Stimulated activated memory B cell treated with anti-CD40 and anti-IgM and Interleukin-4, amounts not matched to agents 10 μg/mL and 1 μg/mL and 100 μg/mL, for 72 hours (primary cell): Measurements from ENCODE around the gene GDF11.
A peak's percentile ranks its signal among the peaks of the same experiment; 100 is the strongest.

ENCODE experiments used
- ATAC-seq: fragments of 150-1000 bp; cut with Tn5 transposase; 2 replicates; pipeline ENCODE4 v1.10.0; 2021
- H3K27ac Mint-ChIP-seq: one replicate; pipeline ENCODE4 v1.8.0; 2022; ENCODE audit warnings: mild to moderate bottlenecking, mixed read lengths
- H3K27me3 Mint-ChIP-seq: one replicate; pipeline ENCODE4 v1.8.0; 2022; ENCODE audit warnings: mixed read lengths
- H3K36me3 Mint-ChIP-seq: one replicate; pipeline ENCODE4 v1.8.0; 2022; ENCODE audit warnings: mixed read lengths
- H3K4me1 Mint-ChIP-seq: one replicate; pipeline ENCODE4 v1.8.0; 2022; ENCODE audit warnings: mixed read lengths
- H3K4me3 Mint-ChIP-seq: one replicate; pipeline ENCODE4 v1.8.0; 2022; ENCODE audit warnings: mild to moderate bottlenecking, moderate library complexity, mixed read lengths
- H3K9me3 Mint-ChIP-seq: one replicate; pipeline ENCODE4 v1.8.0; 2022; ENCODE audit warnings: mixed read lengths

Gene GDF11

DNA sequence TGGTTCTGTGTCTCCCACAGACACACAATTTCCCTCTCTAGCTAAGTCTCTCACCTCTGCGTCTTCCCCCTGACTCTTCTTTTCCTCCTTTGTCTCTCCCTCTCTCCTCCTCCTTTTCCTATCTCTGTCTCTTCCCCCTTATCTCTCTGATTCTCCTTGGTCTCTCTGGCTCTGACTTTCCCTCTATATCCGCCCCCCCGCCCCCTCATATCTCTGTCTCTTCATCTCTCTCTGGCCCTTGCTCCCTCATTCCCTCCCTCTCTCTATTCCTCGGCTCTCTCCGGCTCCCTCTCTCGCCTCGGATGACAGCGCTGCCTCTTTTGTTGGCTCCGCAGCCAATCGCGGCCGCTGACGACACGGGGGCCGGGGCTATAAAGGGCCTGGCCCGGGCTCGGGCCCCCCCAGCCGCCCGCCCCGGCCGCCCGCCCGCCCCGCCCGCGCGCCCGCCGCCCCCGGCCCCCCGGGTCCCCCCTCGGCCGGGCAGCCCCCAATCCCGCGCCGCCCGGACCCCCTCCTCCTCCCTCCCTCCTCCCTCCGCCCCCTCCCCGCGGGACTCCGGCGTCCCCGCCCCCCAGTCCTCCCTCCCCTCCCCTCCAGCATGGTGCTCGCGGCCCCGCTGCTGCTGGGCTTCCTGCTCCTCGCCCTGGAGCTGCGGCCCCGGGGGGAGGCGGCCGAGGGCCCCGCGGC is at the start of gene GDF11:
TSS of gene GDF11 (plus strand) at position 404 of the 687 bp plus-strand sequence. CDS start at position 599, 195 bp downstream.
- Mint-ChIP-seq H3K27ac (peak within 1 kb of the TSS; percentile 78), H3K36me3 (peaks cover 1% of the 10 kb centered on the region), H3K4me3 (peak within 1 kb of the TSS; percentile 84), H3K9me3 (no peaks in the 10 kb centered on the region), H3K27me3 (no peaks in the 10 kb centered on the region), H3K4me1 (peaks cover 60% of the 10 kb centered on the region)
- ATAC-seq = peak; percentile 69

DNA sequence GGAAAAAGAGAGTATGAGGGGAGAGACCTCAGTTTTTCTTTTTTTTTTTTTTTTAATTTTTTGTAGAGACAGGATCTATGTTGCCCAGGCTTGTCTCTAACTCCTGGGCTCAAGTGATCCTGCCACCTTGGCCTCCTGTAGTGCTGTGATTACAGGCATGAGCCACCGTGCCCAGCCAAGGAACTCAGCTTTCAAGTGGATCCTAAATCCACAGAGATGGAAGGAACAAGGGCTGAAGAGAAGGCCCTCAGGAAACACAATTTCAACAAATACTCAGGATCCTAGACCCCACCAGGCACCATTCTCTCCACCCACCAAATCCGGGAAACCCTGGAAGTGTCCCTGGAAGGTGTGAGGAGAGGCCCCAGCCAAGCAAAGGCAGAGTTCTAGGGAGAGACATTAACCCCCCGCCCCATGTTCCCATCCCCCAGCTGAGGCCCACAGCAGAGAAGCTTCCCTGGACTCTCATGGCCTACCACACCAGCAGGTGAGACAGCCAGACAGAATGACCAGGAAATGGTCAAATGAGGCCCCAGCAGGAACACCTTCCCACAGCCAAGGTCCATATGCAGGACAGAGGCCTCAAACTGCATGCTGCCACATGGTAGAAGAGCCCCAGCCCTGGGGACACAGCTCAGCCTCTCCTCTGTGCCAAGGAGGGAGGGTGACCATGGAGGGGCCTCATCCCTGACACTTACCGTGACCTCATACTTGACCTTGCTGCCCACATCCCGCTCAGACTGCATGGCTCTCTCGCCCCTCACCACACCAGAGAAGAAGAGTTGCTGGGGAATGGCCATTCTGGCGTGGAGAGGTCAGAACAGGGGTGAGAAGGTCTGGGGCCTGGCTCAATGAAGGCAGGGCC is 49.4 kb upstream of the GDF11 start:
- Mint-ChIP-seq H3K27ac (no peak overlapping the region), H3K4me1 (no peaks in the 10 kb centered on the region), H3K27me3 (no peaks in the 10 kb centered on the region), H3K36me3 (no peaks in the 10 kb centered on the region), H3K9me3 (no peaks in the 10 kb centered on the region), H3K4me3 (no peak overlapping the region)
- ATAC-seq = no peak

DNA sequence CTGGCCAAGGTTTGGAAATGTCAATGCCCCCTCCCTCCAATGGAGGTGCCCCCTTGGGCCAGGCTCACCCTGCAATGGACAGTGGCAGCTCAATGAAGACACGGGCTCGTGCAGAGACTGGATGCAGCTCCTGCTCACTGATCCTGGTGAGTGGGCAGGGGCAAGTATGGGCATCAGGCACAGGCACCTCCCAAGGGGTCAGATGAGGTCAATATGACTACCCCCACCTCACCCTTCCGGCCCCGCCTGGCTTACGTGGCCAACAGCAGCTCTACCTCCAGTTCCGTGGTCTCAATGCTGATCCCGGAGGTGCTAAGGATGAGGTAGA is 48.8 kb upstream of the GDF11 start:
- H3K4me3 Mint-ChIP-seq = no peak overlapping the region
- no peaks in the 10 kb centered on the region for H3K27me3 Mint-ChIP-seq
- H3K9me3 Mint-ChIP-seq = no peaks in the 10 kb centered on the region

DNA sequence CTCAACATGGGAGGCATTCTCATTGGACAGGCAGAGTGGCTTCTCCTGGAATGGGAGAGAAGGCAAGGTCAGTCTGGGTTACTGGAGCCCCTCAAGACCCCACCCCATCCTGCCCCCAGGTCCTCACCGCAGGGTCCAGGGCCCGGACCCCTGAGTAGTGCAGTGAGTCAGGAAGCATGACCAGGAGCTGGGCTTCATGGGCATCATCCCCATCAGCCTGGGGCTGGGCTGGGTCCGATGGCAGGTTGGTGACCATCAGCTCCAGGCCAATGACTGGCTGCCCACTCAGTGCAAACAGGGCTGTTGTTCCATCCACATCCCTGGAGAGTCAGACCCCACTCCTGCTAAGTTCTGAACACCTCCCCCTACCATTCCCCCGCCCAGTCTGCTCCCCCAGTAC is 48.3 kb upstream of the GDF11 start:
- Mint-ChIP-seq H3K9me3 (no peaks in the 10 kb centered on the region), H3K36me3 (no peaks in the 10 kb centered on the region), H3K27me3 (no peaks in the 10 kb centered on the region), H3K4me3 (no peak overlapping the region), H3K4me1 (no peaks in the 10 kb centered on the region), H3K27ac (no peak overlapping the region)
- ATAC-seq = no peak

More for the DNA sequence above, 48.8 kb upstream of the GDF11 start:
- no peaks in the 10 kb centered on the region for H3K4me1 Mint-ChIP-seq
- H3K27ac Mint-ChIP-seq = no peak overlapping the region
- H3K36me3 Mint-ChIP-seq = no peaks in the 10 kb centered on the region
- no peak for ATAC-seq

DNA sequence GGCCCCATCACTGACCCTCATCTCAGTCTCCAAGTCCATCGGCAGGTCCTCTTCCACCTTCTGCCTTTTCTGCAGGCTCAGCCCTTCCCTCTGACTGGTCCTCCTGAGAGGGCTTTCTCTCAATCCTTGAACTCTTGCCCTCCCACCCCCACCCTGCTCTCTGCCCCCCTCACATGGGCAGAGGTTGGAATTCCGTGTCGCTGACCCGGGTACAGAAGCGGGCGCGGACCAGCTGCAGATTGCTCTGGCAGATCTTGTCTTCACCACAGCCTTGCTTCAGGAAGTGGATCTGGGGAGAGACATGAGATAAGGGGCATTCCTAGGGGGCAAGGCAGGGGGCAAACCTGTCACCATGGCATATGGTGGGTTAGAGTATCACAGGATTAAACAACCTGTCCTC is 47.6 kb upstream of the GDF11 start:
- Mint-ChIP-seq H3K4me3 (no peak overlapping the region), H3K9me3 (no peaks in the 10 kb centered on the region)

DNA sequence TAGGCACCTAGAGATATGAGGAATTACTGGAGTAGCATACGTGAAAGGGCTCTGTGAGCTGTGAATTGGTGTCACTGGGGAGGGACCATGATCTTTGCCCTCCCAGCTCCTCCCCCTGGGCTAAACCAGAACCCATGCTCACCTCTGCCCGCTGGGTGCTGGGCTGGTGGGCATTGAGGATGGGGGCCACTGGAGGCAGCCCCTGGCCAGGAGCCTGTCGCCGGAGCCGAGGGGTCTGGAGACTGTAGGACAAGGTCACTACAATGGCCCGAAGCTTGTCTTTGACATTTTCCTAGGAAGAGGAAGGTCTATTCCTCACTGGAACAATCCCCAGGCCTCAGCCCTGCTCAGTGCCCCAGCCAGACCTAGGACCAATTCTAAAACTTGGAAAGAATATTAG is 46.8 kb upstream of the GDF11 start:
- no peaks in the 10 kb centered on the region for H3K4me1 Mint-ChIP-seq
- H3K9me3 Mint-ChIP-seq = no peaks in the 10 kb centered on the region
- H3K27me3 Mint-ChIP-seq = no peaks in the 10 kb centered on the region
- ATAC-seq = no peak
- H3K4me3 Mint-ChIP-seq = no peak overlapping the region
- H3K36me3 Mint-ChIP-seq = no peaks in the 10 kb centered on the region
- no peak overlapping the region for H3K27ac Mint-ChIP-seq

More for the DNA sequence above, 47.6 kb upstream of the GDF11 start:
- Mint-ChIP-seq H3K36me3 (no peaks in the 10 kb centered on the region), H3K4me1 (no peaks in the 10 kb centered on the region), H3K27ac (no peak overlapping the region), H3K27me3 (no peaks in the 10 kb centered on the region)
- ATAC-seq = no peak

DNA sequence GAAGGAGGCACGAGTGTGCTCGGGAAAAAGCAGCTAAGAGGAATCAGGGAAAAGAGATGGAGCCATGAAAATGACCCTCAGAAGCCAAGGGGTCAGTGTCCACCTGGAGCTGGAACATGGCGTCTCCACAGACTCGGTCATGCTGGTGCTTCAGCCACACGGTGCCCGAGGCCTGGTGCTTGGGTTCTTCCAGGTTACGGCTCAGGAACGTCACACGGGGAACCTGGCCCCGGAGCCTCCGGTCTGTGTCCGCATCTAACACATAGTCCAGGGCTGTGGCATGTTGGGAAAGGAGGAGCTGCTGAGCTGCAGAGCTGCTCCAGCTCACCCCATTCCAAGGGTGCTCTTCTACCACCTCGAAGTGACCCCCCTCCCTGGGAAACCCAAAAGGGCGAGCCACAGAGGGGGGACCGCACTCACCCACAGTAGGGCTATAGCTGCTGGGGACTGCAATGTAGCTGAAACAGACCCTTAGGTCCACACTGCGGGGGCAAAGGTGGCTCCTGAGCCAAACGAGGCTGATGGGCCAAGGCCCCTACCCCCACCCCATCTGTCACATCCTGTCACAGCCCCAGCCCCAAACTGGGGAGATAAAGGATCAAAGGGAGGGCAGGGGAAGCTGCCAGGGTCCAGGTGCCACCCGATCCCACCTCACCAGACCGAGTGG is 46.0 kb upstream of the GDF11 start:
- no peaks in the 10 kb centered on the region for H3K27me3 Mint-ChIP-seq
- H3K4me3 Mint-ChIP-seq = no peak overlapping the region
- H3K36me3 Mint-ChIP-seq = no peaks in the 10 kb centered on the region
- no peak for ATAC-seq
- H3K4me1 Mint-ChIP-seq = no peaks in the 10 kb centered on the region
- no peak overlapping the region for H3K27ac Mint-ChIP-seq
- H3K9me3 Mint-ChIP-seq = no peaks in the 10 kb centered on the region

DNA sequence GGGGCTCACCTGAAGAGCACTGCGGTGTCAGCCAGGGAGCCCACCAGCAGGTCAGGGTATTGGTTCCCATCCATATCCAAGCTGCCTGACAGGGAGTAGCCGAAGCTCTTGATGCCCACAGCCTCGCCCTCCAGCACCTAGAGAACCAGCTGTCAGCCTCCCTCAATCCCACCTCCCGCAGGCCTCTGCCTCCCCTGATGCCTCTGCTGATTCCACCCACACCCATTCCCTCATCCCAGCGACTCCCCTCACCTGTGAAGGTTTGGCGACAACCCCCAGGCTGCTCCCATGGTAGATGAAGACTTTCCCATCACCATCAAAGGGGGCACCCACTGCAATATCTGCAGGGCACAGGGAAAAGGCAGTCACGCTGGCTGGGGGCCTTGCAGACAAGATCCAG is 45.2 kb upstream of the GDF11 start:
- Mint-ChIP-seq H3K27me3 (no peaks in the 10 kb centered on the region), H3K27ac (no peak overlapping the region), H3K4me1 (no peaks in the 10 kb centered on the region), H3K36me3 (no peaks in the 10 kb centered on the region), H3K9me3 (no peaks in the 10 kb centered on the region), H3K4me3 (no peak overlapping the region)
- ATAC-seq = no peak

DNA sequence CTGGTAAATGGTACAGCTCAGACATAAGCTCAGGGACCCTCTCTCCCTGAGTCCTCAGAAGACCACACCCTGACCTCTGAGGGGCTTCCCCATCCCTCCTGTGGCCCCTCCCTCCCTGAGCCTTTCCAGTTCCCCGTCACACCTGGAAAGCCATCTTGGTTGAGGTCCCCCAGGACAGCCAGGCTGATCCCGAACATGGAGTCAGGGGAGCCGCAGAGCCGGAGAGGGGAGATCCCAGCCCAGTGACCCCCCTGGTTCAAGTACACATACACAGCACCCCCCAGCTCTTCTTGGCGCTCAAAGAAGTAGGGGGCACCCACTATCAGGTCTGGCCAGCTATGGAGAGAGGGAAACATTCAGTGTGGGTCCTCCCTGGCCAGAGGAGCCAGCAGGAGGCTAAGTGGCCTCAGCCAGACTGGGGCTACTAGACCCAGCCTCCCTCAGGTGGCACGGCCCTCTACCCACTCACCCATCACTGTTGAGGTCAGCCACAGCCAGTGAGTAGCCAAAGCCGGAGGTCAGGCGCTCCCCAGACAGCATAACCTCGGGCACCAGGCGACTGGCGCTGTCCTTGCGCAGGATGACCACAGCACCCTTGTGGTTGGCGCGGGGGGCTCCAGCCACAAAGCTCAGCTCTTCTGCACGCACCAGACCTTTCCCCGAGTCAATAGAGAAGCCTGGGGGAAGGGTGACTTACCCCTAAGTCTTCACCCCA is 44.5 kb upstream of the GDF11 start:
- H3K27me3 Mint-ChIP-seq = no peaks in the 10 kb centered on the region
- no peak overlapping the region for H3K4me3 Mint-ChIP-seq
- H3K9me3 Mint-ChIP-seq = no peaks in the 10 kb centered on the region
- H3K27ac Mint-ChIP-seq = no peak overlapping the region
- ATAC-seq = no peak
- no peaks in the 10 kb centered on the region for H3K4me1 Mint-ChIP-seq
- no peaks in the 10 kb centered on the region for H3K36me3 Mint-ChIP-seq

DNA sequence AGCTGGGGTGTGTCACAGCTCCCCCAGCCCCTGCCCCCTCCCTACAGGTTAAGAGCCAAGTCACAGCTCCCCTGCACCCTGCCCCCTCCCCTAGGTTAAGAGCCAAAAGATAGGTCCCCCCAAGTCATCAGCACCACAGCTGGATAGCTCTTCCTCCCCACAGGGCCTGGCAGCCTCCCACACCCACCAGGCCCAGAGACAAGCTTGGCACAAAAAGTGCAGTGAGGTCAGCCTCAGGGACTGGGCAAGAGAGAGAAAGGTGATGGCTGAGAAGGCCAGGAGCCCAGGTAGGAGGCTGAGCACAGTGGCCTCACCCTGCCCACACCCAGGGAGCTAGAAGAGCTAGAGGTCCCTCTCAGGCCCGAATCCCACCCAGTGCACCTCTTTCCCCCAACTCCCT is 44.0 kb upstream of the GDF11 start:
- no peak overlapping the region for H3K27ac Mint-ChIP-seq
- no peak overlapping the region for H3K4me3 Mint-ChIP-seq
- H3K36me3 Mint-ChIP-seq = no peaks in the 10 kb centered on the region
- H3K27me3 Mint-ChIP-seq = no peaks in the 10 kb centered on the region
- ATAC-seq = no peak
- no peaks in the 10 kb centered on the region for H3K9me3 Mint-ChIP-seq
- no peaks in the 10 kb centered on the region for H3K4me1 Mint-ChIP-seq

DNA sequence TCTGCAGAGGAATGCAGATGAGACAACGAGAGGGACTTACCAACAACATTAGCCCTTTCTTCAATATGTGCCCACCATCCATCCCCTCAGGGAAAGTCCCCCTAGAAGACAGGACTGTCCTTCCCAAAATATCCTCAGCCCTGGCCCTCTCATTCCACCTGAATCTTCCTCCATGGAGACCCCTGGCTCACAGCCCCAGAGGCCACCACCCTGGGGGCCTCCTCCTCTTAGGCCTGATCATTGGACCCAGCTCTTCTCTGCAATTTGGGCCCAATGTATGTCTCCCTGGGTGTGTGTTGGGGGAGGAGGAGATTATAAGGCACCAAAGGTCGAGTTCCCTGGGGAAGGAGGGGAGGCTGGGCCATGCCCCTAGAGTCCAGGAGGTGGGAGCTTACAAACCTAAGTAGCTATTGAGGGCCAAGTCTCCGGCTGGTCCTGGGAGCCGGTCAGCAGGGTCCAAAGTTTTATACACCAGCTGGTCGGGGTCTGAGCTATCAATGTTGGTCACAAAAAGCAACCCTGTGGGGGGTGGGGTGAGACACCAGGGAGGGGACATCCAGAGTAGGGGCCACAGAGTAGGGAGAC is 43.4 kb upstream of the GDF11 start:
- Mint-ChIP-seq H3K9me3 (no peaks in the 10 kb centered on the region), H3K4me1 (no peaks in the 10 kb centered on the region), H3K4me3 (no peak overlapping the region), H3K27ac (no peak overlapping the region), H3K27me3 (no peaks in the 10 kb centered on the region), H3K36me3 (no peaks in the 10 kb centered on the region)
- ATAC-seq = no peak

DNA sequence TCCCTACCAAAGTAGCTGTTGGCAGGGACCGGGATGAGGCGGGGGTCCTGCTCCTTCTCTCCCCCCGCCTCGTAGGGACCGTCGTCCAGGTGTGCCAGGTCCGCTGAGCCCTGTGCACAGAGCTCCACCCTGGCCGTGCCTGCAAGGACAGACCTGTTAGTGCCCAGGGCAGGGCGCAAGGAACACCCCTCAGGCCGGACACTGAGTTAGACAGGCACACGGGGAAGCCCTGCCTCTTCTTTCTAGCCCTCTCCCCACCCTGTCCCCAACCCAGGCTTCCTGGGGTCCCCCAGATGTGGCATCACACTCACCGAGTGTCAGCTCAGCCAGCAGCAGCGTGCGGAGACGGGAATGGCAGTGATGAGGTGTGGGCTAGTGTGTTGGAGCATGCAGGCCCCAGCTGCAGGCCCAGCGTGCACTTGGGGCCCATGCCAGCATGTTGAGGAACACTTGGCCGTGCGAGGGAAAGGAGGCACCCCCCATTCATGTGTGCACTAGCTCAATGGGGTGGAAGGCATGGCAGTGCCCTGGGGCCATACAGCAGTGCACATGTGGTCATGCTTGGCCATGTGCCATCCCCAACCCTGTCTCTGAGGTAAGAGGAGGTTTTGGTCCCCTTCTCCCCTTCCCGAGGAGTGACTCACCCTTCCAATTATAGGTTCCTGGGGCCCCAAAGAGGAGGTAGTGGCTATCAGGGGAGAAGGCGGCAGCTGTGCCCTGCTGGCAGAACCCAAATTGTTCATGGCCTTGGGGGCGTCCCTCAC is 42.5 kb upstream of the GDF11 start:
- H3K27me3 Mint-ChIP-seq = no peaks in the 10 kb centered on the region
- no peak overlapping the region for H3K4me3 Mint-ChIP-seq
- no peak overlapping the region for H3K27ac Mint-ChIP-seq
- H3K36me3 Mint-ChIP-seq = no peaks in the 10 kb centered on the region
- peak; percentile 55 for ATAC-seq
- no peaks in the 10 kb centered on the region for H3K9me3 Mint-ChIP-seq
- H3K4me1 Mint-ChIP-seq = no peaks in the 10 kb centered on the region

DNA sequence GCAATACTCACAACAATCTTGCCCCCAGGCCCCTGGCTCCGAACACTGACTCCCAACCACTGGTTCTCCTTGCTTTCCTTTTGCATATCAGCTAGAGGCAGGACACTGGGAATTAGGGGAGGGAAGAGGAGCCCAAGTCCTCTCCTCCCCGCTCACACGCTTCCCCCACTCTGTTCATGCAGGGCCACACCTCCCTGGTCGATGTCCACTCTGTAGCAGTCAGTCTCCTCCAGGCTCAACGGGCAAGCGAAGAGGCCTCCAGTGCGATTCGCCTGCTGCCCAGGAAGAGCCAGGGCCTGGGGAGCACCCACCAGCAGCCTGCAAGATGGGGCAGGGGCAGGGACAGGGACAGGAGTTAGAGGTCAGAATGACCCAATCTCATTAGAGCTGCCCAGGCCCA is 40.1 kb upstream of the GDF11 start:
- ATAC-seq = no peak
- no peaks in the 10 kb centered on the region for H3K36me3 Mint-ChIP-seq
- no peak overlapping the region for H3K4me3 Mint-ChIP-seq
- H3K4me1 Mint-ChIP-seq = peaks cover 10% of the 10 kb centered on the region
- no peaks in the 10 kb centered on the region for H3K9me3 Mint-ChIP-seq
- no peak overlapping the region for H3K27ac Mint-ChIP-seq
- peaks cover 9% of the 10 kb centered on the region for H3K27me3 Mint-ChIP-seq

DNA sequence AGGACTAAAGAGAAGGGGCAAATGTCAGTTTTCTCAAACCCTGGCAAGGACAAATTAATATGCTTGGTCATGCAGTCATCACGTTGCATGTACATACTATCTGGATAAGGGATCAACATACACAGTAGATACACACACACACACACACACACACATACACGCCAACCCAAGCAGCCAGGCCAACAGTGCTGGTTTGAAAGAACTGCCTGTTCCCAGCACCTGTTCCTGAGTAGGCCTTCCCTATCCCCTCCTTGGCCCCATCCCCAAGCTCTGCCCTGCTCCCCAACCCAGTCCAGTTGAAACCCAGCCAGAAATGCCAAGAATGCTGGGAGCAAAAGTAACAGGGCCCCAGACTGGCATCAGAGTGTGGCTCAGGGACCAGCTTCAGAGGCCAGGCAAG is 39.6 kb upstream of the GDF11 start:
- H3K27me3 Mint-ChIP-seq = peaks cover 13% of the 10 kb centered on the region
- peaks cover 14% of the 10 kb centered on the region for H3K4me1 Mint-ChIP-seq
- no peak overlapping the region for H3K27ac Mint-ChIP-seq
- H3K9me3 Mint-ChIP-seq = no peaks in the 10 kb centered on the region
- no peaks in the 10 kb centered on the region for H3K36me3 Mint-ChIP-seq
- no peak for ATAC-seq
- no peak overlapping the region for H3K4me3 Mint-ChIP-seq
